Muscle of leg (tissue), 16 donors: ENCODE measurements around the gene GRIA2. TPM values are rescaled to one million over a fixed set of nuclear protein-coding genes. Genes with fewer than 3 reads are reported as not detected.
A peak's percentile ranks its signal among the peaks of the same experiment; 100 is the strongest.
"Not testable (repeated sequence)": the region's sequence is repeated elsewhere in the genome, so short reads cannot be mapped to it uniquely, and the experiment has no call there.

ENCODE experiments used
- DNase-seq: peaks from one replicate; pipeline ENCODE4 v3.0.0; 2013
- H3K27ac ChIP-seq: one replicate; pipeline ENCODE4 v1.5.1; 2013; ENCODE audit warnings: mild to moderate bottlenecking, low read length, control low read depth
- H3K27me3 ChIP-seq: one replicate; pipeline ENCODE4 v1.6.1; 2013; ENCODE audit warnings: low read length; ENCODE audit not compliant: control insufficient read depth, insufficient read depth
- H3K36me3 ChIP-seq: one replicate; pipeline ENCODE4 v1.6.1; 2013; ENCODE audit warnings: low read length; ENCODE audit not compliant: control insufficient read depth, insufficient read depth
- H3K4me1 ChIP-seq: one replicate; pipeline ENCODE4 v1.6.1; 2013; ENCODE audit warnings: low read length; ENCODE audit not compliant: control insufficient read depth, insufficient read depth
- H3K4me3 ChIP-seq: one replicate; pipeline ENCODE4 v1.5.1; 2013; ENCODE audit warnings: low read length, control low read depth
- H3K9me3 ChIP-seq: replicated peaks from 2 replicates; pipeline ENCODE4 v1.6.1; 2013; ENCODE audit warnings: low read depth, low read length; ENCODE audit not compliant: control insufficient read depth
- WGBS: methylation state at CpG from one replicate; pipeline ENCODE4 v1.1.5; 2013; ENCODE audit warnings: missing lambda C conversion rate; ENCODE audit not compliant: insufficient coverage; 5-methylcytosine and 5-hydroxymethylcytosine counted together
- long read RNA-seq, 11 donors: transcript quantifications; one replicate each; lab custom pipeline, GENCODE V29; 2026
- polyA plus RNA-seq, 8 donors: library from polyadenylated mRNA; unstranded; fragments of 120-200 nt; gene quantifications; one replicate each; pipeline versions ENCODE4 v1.2.1 to v1.2.3, GENCODE V29; 2013; ENCODE audit warnings: inconsistent platforms in 1 of 8, low replicate concordance in 1 of 8; ENCODE audit not compliant: insufficient read length in 8 of 8, insufficient read depth in 1 of 8
- total RNA-seq: library from RNA; stranded (reverse); fragments of 120-200 nt; gene quantifications from one replicate; pipeline ENCODE4 v1.2.4, GENCODE V29; 2013

The GRIA2 gene
- total RNA-seq = 5.3 TPM
- polyA plus RNA-seq = 1 to 10 TPM; 4.2 to 9.7 (median 6.0) TPM
- long read RNA-seq, donor 1, full-length matches to known transcripts = 1 of 1 reads
- long read RNA-seq, donor 1, partial matches to known transcripts = 0 of 1 reads
- long read RNA-seq, donor 1, other reads (novel, unspliced or antisense) = 0 of 1 reads
- long read RNA-seq, donor 2 = 0 reads
- long read RNA-seq, donor 3 = 0 reads
- long read RNA-seq, donor 4 = 0 reads
- long read RNA-seq, donor 5 = 0 reads
- long read RNA-seq, donor 6 = 0 reads
- long read RNA-seq, donor 7 = 0 reads
- long read RNA-seq, donor 8 = 0 reads
- long read RNA-seq, donor 9 = 0 reads
- long read RNA-seq, donor 10 = 0 reads
- long read RNA-seq, donor 11 = 0 reads

DNA sequence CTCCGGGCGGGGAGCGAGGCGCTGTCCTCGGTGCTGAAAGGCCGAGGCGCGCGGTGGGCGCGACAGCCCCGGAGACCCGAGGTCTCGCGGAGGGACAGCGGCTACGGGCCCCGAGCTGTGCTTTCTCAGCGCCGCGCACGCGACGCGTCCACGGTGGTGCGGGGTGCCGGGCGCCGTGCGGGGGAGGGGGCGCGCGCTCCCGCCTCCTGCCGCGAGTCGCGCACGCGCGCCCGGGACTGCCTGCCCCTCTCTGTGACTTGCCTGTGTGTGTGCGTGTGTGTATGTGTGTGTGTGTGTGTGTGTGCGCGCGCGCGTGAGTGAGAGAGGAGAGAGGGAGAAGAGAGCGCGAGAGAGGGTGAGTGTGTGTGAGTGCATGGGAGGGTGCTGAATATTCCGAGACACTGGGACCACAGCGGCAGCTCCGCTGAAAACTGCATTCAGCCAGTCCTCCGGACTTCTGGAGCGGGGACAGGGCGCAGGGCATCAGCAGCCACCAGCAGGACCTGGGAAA is at the start of gene GRIA2:
GRIA2 (plus strand) TSS at position 358 of the 511 bp plus-strand sequence. CDS start 315 bp downstream, outside the sequence.
- Histone ChIP-seq H3K36me3 (no peaks in the 10 kb centered on the region), H3K4me1 (peaks cover 14% of the 10 kb centered on the region)
- WGBS = under 1% methylated on average over 49 of the region's 57 CpGs

DNA sequence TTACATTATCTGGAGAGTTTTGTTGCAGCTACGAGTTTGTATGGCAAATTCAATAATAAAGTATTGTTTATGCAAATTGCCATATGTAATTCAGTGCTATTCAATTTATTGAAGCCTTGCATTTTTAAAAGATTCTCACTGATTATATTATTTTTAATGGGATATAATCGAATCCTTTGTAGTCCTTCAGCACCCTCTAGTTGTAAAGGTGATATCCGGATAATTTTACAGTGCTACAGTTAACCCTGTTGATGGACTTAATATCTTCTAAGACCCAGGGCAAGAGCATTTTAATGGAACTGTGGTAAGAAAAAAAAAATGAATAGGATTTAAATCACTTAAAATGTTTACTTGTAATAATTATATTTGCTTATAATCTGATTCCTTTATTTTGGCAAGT is 48.5 kb upstream of the GRIA2 start:
- no CpG with 5 or more reads among the region's 3 CpGs for WGBS

More for the DNA sequence above, at the start of gene GRIA2:
- H3K27ac ChIP-seq = no peak within 1 kb of the TSS
- DNase-seq = peak; percentile 86
- peaks cover 33% of the 10 kb centered on the region for H3K27me3 ChIP-seq
- H3K4me3 ChIP-seq = peak within 1 kb of the TSS; percentile 13
- no peaks in the 10 kb centered on the region for H3K9me3 ChIP-seq

DNA sequence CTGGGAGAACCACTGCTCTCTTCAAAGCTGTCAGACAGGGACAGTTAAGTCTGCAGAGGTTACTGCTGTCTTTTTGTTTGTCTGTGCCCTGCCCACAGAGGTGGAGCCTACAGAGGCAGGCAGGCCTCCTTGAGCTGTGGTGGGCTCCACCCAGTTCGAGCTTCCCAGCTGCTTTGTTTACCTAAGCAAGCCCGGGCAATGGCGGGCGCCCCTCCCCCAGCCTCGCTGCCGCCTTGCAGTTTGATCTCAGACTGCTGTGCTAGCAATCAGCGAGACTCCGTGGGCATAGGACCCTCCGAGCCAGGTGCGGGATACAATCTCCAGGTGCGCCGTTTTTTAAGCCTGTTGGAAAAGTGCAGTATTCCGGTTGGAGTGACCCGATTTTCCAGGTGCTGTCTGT is 40.3 kb upstream of the GRIA2 start:
- H3K27ac ChIP-seq, DNase-seq, H3K27me3 ChIP-seq, H3K4me3 ChIP-seq, H3K4me1 ChIP-seq, H3K9me3 ChIP-seq, H3K36me3 ChIP-seq: not testable (repeated sequence)
- WGBS = 84% methylated on average over 13 of the region's 14 CpGs

More for the DNA sequence above, 48.5 kb upstream of the GRIA2 start:
- no peak overlapping the region for H3K27ac ChIP-seq
- no peaks in the 10 kb centered on the region for H3K9me3 ChIP-seq
- H3K27me3 ChIP-seq = no peaks in the 10 kb centered on the region
- peak; percentile 4 for DNase-seq
- H3K4me3 ChIP-seq = no peak overlapping the region
- no peaks in the 10 kb centered on the region for H3K4me1 ChIP-seq
- H3K36me3 ChIP-seq = no peaks in the 10 kb centered on the region

DNA sequence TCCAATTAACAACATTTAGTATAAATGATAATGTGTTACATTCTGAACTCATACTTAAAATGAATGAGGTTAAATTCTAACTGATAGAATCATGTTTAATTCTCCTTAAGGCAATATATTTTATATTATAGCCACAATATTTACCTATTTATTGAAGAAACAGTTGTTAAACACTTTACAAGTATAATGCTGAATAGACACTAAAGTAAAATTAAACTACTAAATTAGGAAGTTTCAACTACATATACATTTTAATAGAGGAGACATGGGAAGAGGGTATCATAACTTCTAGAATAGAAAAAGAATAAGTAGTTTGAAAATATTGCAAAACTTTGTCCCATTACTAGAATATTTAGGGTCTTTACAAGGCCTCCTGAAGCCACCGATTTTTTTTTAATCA is 36.2 kb upstream of the GRIA2 start:
- no peak for DNase-seq
- Histone ChIP-seq H3K4me1 (no peaks in the 10 kb centered on the region), H3K27me3 (no peaks in the 10 kb centered on the region), H3K36me3 (no peaks in the 10 kb centered on the region), H3K4me3 (no peak overlapping the region), H3K9me3 (no peaks in the 10 kb centered on the region), H3K27ac (no peak overlapping the region)
- WGBS = no CpG with 5 or more reads among the region's 1 CpG

DNA sequence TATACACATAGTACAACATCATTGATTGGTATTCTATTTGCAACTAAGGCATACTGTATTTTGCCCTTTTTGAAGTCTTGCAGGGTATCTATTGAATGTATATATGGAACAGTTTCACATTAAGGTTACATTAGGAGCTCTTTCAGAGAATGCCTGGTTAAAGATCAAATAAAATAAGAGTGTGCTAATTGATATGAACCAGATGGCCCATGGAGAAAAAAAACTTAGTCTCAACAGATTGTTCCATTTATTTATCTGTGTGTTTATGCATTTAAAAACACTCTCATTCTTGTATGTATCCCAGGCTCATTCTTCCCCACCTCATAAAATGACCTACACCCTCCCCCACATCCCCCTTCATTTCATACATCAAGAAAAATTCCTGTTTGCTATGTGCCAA is 35.2 kb upstream of the GRIA2 start:
- DNase-seq = no peak
- Histone ChIP-seq H3K27me3 (no peaks in the 10 kb centered on the region), H3K4me1 (no peaks in the 10 kb centered on the region), H3K4me3 (no peak overlapping the region), H3K36me3 (no peaks in the 10 kb centered on the region), H3K9me3 (no peaks in the 10 kb centered on the region), H3K27ac (no peak overlapping the region)

DNA sequence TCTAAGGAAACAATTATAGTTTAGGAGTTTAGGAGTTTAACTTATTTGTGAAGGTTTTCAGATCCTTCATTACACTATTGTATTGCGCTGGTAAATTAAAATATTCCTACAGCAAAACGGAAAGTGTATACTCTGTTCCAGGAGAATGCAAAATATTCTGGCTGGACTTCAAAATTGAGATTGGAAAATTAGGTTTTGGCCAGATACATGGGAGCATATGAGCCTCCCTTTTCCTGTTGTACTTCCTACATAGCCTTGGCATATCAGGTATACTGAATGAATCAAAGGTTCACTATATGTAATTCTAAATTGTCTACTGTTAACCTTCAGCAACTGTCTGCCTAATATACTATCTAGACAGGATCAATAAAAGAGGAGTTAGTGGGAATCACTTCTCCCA is 25.2 kb upstream of the GRIA2 start:
- H3K4me1 ChIP-seq = no peaks in the 10 kb centered on the region
- H3K4me3 ChIP-seq = no peak overlapping the region
- H3K36me3 ChIP-seq = no peaks in the 10 kb centered on the region
- H3K27me3 ChIP-seq = no peaks in the 10 kb centered on the region
- no peak overlapping the region for H3K27ac ChIP-seq
- DNase-seq = no peak
- no peaks in the 10 kb centered on the region for H3K9me3 ChIP-seq
- no CpG with 5 or more reads among the region's 2 CpGs for WGBS

DNA sequence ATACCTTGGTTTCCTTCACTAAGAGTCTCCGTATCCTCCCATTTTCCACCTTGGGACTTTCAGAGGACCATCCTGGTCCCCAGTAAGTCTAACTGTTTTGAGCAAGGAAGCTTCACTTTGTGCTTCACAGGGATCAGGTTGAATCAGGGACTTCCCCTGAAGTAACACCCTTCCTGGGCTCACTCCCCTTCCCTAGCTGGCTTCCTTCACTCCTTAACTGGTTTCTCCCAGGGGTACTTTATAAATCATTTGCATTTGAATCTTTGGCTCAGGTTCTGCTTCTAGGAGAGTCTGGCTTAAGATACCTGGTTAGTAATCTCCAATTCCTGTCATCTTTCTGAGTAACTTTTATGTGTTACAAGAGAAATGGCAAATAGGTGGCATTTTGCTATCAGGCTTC is 24.5 kb upstream of the GRIA2 start:
- no peak overlapping the region for H3K27ac ChIP-seq
- H3K9me3 ChIP-seq = no peaks in the 10 kb centered on the region
- no peaks in the 10 kb centered on the region for H3K27me3 ChIP-seq
- no peaks in the 10 kb centered on the region for H3K36me3 ChIP-seq
- 100% methylated on average over 1 of the region's 1 CpG for WGBS
- no peak overlapping the region for H3K4me3 ChIP-seq
- DNase-seq = no peak
- H3K4me1 ChIP-seq = no peaks in the 10 kb centered on the region

DNA sequence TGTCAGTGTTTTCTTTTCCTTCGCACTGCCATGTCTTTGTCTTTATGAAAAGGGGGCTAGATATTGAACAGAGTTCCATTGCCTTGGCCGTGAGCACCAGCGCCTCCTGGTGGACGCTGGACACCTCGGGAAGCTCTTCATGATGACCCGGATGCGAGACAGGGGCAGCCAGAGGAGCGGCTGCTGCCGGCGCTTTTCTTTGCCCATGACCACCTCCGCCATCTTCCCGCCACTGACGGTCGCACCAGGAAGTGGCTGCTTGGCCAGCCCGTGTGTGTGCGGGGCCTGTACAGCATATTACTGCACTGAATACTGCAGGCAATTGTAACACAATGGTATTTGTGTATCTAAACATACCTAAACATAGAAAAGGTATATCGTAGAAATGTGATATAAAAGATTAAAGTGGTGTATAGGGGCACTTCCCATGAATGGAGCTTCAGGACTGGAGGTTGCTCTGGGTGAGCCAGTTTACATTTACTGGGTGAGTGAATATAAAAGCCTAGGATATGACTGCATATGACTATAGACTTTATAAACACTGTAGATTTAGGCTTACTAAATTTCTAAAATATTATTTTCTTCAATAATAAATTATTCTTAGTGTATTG is 15.8 kb upstream of the GRIA2 start:
- H3K27me3 ChIP-seq = no peaks in the 10 kb centered on the region
- 73% methylated on average over 13 of the region's 17 CpGs for WGBS
- no peak overlapping the region for H3K27ac ChIP-seq
- H3K9me3 ChIP-seq = no peaks in the 10 kb centered on the region
- DNase-seq = no peak
- no peak overlapping the region for H3K4me3 ChIP-seq
- no peaks in the 10 kb centered on the region for H3K36me3 ChIP-seq
- H3K4me1 ChIP-seq = no peaks in the 10 kb centered on the region

DNA sequence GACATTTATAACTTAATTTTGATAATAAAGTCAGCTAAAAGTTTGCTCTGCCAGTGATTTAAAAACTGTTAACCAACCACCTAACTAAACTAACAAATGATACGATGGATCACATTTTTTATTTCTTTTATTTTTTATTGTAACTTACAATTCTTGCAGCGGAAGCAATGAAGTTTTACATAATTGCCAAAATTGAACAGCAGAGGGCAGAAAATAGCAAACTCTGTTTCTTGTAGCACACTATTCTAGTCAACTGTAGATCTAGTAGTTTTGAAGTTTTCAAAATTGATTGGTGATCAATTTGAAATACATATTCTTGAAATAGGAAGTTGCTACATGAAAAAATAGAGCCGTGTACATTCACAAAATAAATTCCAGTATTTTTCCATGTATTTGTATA is 2.8 kb upstream of the GRIA2 start:
- peak; percentile 15 for DNase-seq
- Histone ChIP-seq H3K4me3 (no peak overlapping the region), H3K36me3 (no peaks in the 10 kb centered on the region), H3K27me3 (peaks cover 30% of the 10 kb centered on the region), H3K9me3 (no peaks in the 10 kb centered on the region), H3K27ac (no peak overlapping the region), H3K4me1 (peaks cover 11% of the 10 kb centered on the region)
- WGBS = no CpG with 5 or more reads among the region's 3 CpGs

DNA sequence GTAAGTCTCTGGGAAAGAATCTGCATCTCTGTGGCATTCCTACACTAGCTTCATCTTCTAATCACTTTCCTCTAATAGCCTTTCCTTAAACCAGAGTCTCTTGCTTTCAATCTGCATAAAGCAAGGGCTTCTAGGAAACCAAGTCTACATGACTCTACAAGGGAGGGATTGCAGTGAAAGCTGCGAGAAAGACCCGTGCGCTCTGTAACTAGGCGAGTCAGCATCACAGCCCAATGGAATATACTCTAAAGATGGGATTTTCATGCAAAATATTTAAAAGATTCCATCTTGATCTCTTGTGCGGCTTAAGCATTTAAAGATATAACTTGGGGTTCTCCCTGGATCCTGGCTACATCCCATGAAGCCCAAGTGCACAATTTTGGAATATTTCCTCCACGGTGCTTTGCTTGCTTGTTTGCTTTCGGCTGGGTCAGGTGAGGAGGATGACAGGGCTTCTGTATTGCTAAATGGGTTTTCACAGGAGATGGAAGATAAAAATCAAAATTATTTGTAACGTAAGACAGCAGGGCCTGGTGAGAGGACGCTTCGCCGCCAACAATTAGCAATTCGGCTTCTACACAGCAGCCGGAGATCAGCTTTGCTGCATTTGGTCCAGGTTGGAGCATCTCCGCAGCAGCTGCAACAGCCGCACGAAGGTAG is 687 bp upstream of the GRIA2 start:
- Histone ChIP-seq H3K27ac (no peak overlapping the region), H3K27me3 (peaks cover 33% of the 10 kb centered on the region), H3K36me3 (no peaks in the 10 kb centered on the region), H3K4me3 (no peak overlapping the region), H3K4me1 (peaks cover 14% of the 10 kb centered on the region), H3K9me3 (no peaks in the 10 kb centered on the region)
- WGBS = 1% methylated on average over 9 of the region's 16 CpGs
- no peak for DNase-seq
